CD14-positive monocyte (primary cell): Measurements from ENCODE around the gene RNF213. TPM values are rescaled to one million over a fixed set of nuclear protein-coding genes. Genes with fewer than 3 reads are reported as not detected.

Experiments used
- DNase-seq, 3 donors: peaks; one replicate each; pipeline ENCODE4 v3.0.0-alpha.2; 2011 to 2022
- H2AFZ ChIP-seq: 2 replicates; pipeline ENCODE4 v1.6.0; 2012; ENCODE audit warnings: mild to moderate bottlenecking, low read depth, low read length, inconsistent platforms; ENCODE audit not compliant: insufficient read depth, poor library complexity, severe bottlenecking
- H3K27ac ChIP-seq, 2 donors: 1 replicate in 1 of 2; 2 replicates in 1 of 2; pipeline ENCODE4 v1.5.1; 2012 to 2013; ENCODE audit warnings: low read length in 2 of 2, control low read depth in 1 of 2, inconsistent platforms in 1 of 2, low read depth in 1 of 2, mild to moderate bottlenecking in 1 of 2
- H3K27me3 ChIP-seq, 2 donors: one replicate each; pipeline versions ENCODE4 v1.6.0 to v1.6.1; 2011 to 2013; ENCODE audit warnings: low read length in 2 of 2; ENCODE audit not compliant: control insufficient read depth in 2 of 2, insufficient read depth in 2 of 2
- H3K36me3 ChIP-seq, 2 donors: replicated peaks in 1 of 2; 1 replicate in 1 of 2; 2 replicates in 1 of 2; pipeline versions ENCODE4 v1.5.1 to v1.6.1; 2012 to 2013; ENCODE audit warnings: low read length in 2 of 2, control low read depth in 1 of 2, inconsistent platforms in 1 of 2, mild to moderate bottlenecking in 1 of 2; ENCODE audit not compliant: insufficient read depth in 2 of 2, control insufficient read depth in 1 of 2
- H3K4me1 ChIP-seq, 2 donors: 1 replicate in 1 of 2; 2 replicates in 1 of 2; pipeline versions ENCODE4 v1.5.1 to v1.6.1; 2012 to 2013; ENCODE audit warnings: low read length in 2 of 2, control low read depth in 1 of 2, inconsistent platforms in 1 of 2, mild to moderate bottlenecking in 1 of 2, moderate library complexity in 1 of 2; ENCODE audit not compliant: insufficient read depth in 2 of 2, control insufficient read depth in 1 of 2
- H3K4me2 ChIP-seq: replicated peaks from 2 replicates; pipeline ENCODE3; 2012; ENCODE audit warnings: low read length, moderate library complexity, mild to moderate bottlenecking; ENCODE audit not compliant: poor library complexity, severe bottlenecking; ENCODE audit errors: extremely low read depth
- H3K4me3 ChIP-seq, 3 experiments: fragments of 200-600 bp in 1 of 3; sonication (generic) in 1 of 3; replicated peaks in 1 of 3; 1 replicate in 2 of 3; 2 replicates in 1 of 3; pipeline ENCODE4 v1.5.1; 2011 to 2013; ENCODE audit warnings: low read length in 3 of 3, mild to moderate bottlenecking in 3 of 3, control low read depth in 2 of 3, low read depth in 2 of 3, inconsistent platforms in 1 of 3, moderate library complexity in 1 of 3
- H3K79me2 ChIP-seq: 2 replicates; pipeline ENCODE4 v1.6.0; 2012; ENCODE audit warnings: mild to moderate bottlenecking, control low read depth, inconsistent platforms, low read length, moderate library complexity; ENCODE audit not compliant: insufficient read depth
- H3K9ac ChIP-seq: 2 replicates; pipeline ENCODE4 v1.6.0; 2017; ENCODE audit warnings: low read length, mild to moderate bottlenecking; ENCODE audit not compliant: insufficient read depth, poor library complexity, severe bottlenecking
- H3K9me3 ChIP-seq, 2 donors: replicated peaks in 1 of 2; 1 replicate in 1 of 2; 2 replicates in 1 of 2; pipeline versions ENCODE4 v1.5.1 to v1.6.1; 2012 to 2013; ENCODE audit warnings: low read length in 2 of 2, control low read depth in 1 of 2; ENCODE audit not compliant: control insufficient read depth in 1 of 2, insufficient read depth in 1 of 2
- H4K20me1 ChIP-seq: 2 replicates; pipeline ENCODE4 v1.6.0; 2012; ENCODE audit warnings: mild to moderate bottlenecking, low read length, control low read depth, moderate library complexity; ENCODE audit not compliant: insufficient read depth
- H3K27ac Mint-ChIP-seq, 7 donors: one replicate each; pipeline ENCODE4 v1.8.0; 2020; ENCODE audit warnings: mild to moderate bottlenecking in 7 of 7, mixed read lengths in 7 of 7, moderate library complexity in 6 of 7, inconsistent platforms in 2 of 7
- H3K27me3 Mint-ChIP-seq, 3 donors: one replicate each; pipeline ENCODE4 v1.8.0; 2021 to 2022; ENCODE audit warnings: low read depth in 3 of 3, mild to moderate bottlenecking in 3 of 3, mixed read lengths in 3 of 3, moderate library complexity in 3 of 3, inconsistent platforms in 1 of 3
- H3K36me3 Mint-ChIP-seq, 2 donors: one replicate each; pipeline ENCODE4 v1.8.0; 2020; ENCODE audit warnings: mixed read lengths in 2 of 2, inconsistent platforms in 1 of 2, mild to moderate bottlenecking in 1 of 2
- H3K4me1 Mint-ChIP-seq: one replicate; pipeline ENCODE4 v1.8.0; 2020; ENCODE audit warnings: mild to moderate bottlenecking, mixed read lengths
- H3K4me3 Mint-ChIP-seq, 2 donors: one replicate each; pipeline ENCODE4 v1.8.0; 2020; ENCODE audit warnings: mild to moderate bottlenecking in 2 of 2, mixed read lengths in 2 of 2, moderate library complexity in 1 of 2
- H3K9me3 Mint-ChIP-seq, 7 donors: one replicate each; pipeline ENCODE4 v1.8.0; 2020 to 2022; ENCODE audit warnings: mixed read lengths in 7 of 7, mild to moderate bottlenecking in 6 of 7, moderate library complexity in 6 of 7, inconsistent platforms in 2 of 7
- CTCF ChIP-seq: fragments of 200-600 bp; IDR thresholded peaks from one replicate; pipeline ENCODE4 v1.8.0; 2022; ENCODE audit warnings: antibody characterized with exemption, mild to moderate bottlenecking
- WGBS: methylation state at CpG from one replicate; pipeline ENCODE4 v1.1.5; 2013; ENCODE audit warnings: missing lambda C conversion rate; ENCODE audit not compliant: insufficient coverage; 5-methylcytosine and 5-hydroxymethylcytosine counted together
- intact Hi-C, 2 donors: fragments of 100-400 bp; cut with micrococcal nuclease; formaldehyde crosslinking; loops; one replicate each; pipeline versions ENCODE4 v1.15.0 to v1.15.1; 2023
- polyA plus RNA-seq, 3 donors: library from polyadenylated mRNA; depleted of rRNA in 1 of 3; unstranded in 2 of 3; stranded (reverse) in 1 of 3; fragments of 300-500 nt in 2 of 3; fragments of >200 nt in 1 of 3; fragmentation: Illumina TruSeq in 2 of 3; gene quantifications; 1 replicate in 2 of 3; 2 replicates in 1 of 3; pipeline ENCODE4 v1.2.3, GENCODE V29; 2012 to 2021

RNF213 gene
- polyA plus RNA-seq, 3 donors = 10.3 to 196 (median 18.1) TPM

- Histone ChIP-seq H3K9me3 (no peaks in the 10 kb centered on the region), H3K4me2 (peak overlapping the region; percentile 74), H3K4me3 (peak overlapping the region in 1 of 3 experiments; percentile 65), H4K20me1 (peaks cover 6% of the 10 kb centered on the region), H3K36me3 (no peaks in the 10 kb centered on the region), H3K4me1 (peaks cover 26 to 27% of the 10 kb centered on the region in 2 donors), H3K79me2 (no peaks in the 10 kb centered on the region), H3K9ac (peak overlapping the region; percentile 15), H3K27me3 (no peaks in the 10 kb centered on the region), H2AFZ (peak overlapping the region; percentile 53), H3K27ac (peak overlapping the region; percentile 65 to 81)
- WGBS = 26% methylated on average over 9 of the region's 13 CpGs
- peak; percentile 71 to 85 (median 84) for DNase-seq
- Mint-ChIP-seq H3K9me3 (no peaks in the 10 kb centered on the region), H3K4me1 (peaks cover 39% of the 10 kb centered on the region), H3K27ac (peak overlapping the region; percentile 86 to 94 (median 91)), H3K4me3 (peak overlapping the region; percentile 47 to 74), H3K36me3 (peaks cover 0 to 4% of the 10 kb centered on the region in 2 donors), H3K27me3 (peaks cover 5 to 27% (median 13%) of the 10 kb centered on the region in 3 donors)
- intact Hi-C loops = loop anchor here (5.0 kb wide), 3 partner anchors 37 to 62 kb away; no protein-coding TSS in a partner anchor
- no peak for TF ChIP-seq CTCF
Observed at GRCh38 chr17:80254396-80255251, 6.0 kb upstream of the RNF213 start.

GRCh38 chr17:80256034-80256350 is 4.7 kb upstream of the RNF213 start:
- Histone ChIP-seq H4K20me1 (peaks cover 6% of the 10 kb centered on the region), H3K79me2 (peaks cover under 1% of the 10 kb centered on the region), H3K4me1 (peaks cover 29 to 31% of the 10 kb centered on the region in 2 donors), H2AFZ (no peak overlapping the region), H3K36me3 (no peaks in the 10 kb centered on the region), H3K9ac (no peak overlapping the region), H3K4me2 (no peak overlapping the region), H3K4me3 (no peak overlapping the region), H3K9me3 (no peaks in the 10 kb centered on the region), H3K27me3 (no peaks in the 10 kb centered on the region), H3K27ac (no peak overlapping the region)
- no peak for DNase-seq
- Mint-ChIP-seq H3K36me3 (peaks cover 0 to 4% of the 10 kb centered on the region in 2 donors), H3K27me3 (peaks cover 5 to 28% (median 12%) of the 10 kb centered on the region in 3 donors), H3K4me3 (no peak overlapping the region), H3K4me1 (peaks cover 42% of the 10 kb centered on the region), H3K9me3 (no peaks in the 10 kb centered on the region), H3K27ac (no peak overlapping the region)
- no peak for TF ChIP-seq CTCF
- intact Hi-C loops = no loop called here
- WGBS = 85% methylated on average over 3 of the region's 5 CpGs
